Panc1 (cell line): Measurements from ENCODE around the gene HRCT1.

Experiments used
- POLR2AphosphoS5 ChIP-seq: IDR thresholded peaks from 2 replicates; pipeline ENCODE4 v1.6.1; 2012; ENCODE audit warnings: mild to moderate bottlenecking, low read depth, low read length, moderate library complexity
- SIN3A ChIP-seq: IDR thresholded peaks from 2 replicates; pipeline ENCODE4 v1.6.1; 2012; ENCODE audit warnings: low read depth, mild to moderate bottlenecking, low read length, moderate library complexity, borderline replicate concordance; ENCODE audit not compliant: insufficient read depth
- TCF7L2 ChIP-seq: IDR thresholded peaks from 2 replicates; pipeline ENCODE4 v1.6.1; 2011; ENCODE audit warnings: mild to moderate bottlenecking, low read depth, low read length, inconsistent platforms
- TF ChIP-seq, protein P1 (sequence below): fragments of 450-650 bp; IDR thresholded peaks from 2 replicates; pipeline ENCODE4 v1.5.1; 2017; ENCODE audit warnings: mild to moderate bottlenecking
- TF ChIP-seq, protein P2 (sequence below), 2 experiments: IDR thresholded peaks; 2 replicates each; pipeline ENCODE4 v1.6.1; 2011 to 2012; ENCODE audit warnings: low read depth in 2 of 2, control low read depth in 1 of 2, low read length in 1 of 2, mild to moderate bottlenecking in 1 of 2, moderate library complexity in 1 of 2; ENCODE audit not compliant: insufficient read depth in 1 of 2

- TF ChIP-seq, protein P1, sequence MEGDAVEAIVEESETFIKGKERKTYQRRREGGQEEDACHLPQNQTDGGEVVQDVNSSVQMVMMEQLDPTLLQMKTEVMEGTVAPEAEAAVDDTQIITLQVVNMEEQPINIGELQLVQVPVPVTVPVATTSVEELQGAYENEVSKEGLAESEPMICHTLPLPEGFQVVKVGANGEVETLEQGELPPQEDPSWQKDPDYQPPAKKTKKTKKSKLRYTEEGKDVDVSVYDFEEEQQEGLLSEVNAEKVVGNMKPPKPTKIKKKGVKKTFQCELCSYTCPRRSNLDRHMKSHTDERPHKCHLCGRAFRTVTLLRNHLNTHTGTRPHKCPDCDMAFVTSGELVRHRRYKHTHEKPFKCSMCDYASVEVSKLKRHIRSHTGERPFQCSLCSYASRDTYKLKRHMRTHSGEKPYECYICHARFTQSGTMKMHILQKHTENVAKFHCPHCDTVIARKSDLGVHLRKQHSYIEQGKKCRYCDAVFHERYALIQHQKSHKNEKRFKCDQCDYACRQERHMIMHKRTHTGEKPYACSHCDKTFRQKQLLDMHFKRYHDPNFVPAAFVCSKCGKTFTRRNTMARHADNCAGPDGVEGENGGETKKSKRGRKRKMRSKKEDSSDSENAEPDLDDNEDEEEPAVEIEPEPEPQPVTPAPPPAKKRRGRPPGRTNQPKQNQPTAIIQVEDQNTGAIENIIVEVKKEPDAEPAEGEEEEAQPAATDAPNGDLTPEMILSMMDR: no peak
- TF ChIP-seq TCF7L2: no peak
- no peak for TF ChIP-seq POLR2AphosphoS5
- TF ChIP-seq, protein P2, sequence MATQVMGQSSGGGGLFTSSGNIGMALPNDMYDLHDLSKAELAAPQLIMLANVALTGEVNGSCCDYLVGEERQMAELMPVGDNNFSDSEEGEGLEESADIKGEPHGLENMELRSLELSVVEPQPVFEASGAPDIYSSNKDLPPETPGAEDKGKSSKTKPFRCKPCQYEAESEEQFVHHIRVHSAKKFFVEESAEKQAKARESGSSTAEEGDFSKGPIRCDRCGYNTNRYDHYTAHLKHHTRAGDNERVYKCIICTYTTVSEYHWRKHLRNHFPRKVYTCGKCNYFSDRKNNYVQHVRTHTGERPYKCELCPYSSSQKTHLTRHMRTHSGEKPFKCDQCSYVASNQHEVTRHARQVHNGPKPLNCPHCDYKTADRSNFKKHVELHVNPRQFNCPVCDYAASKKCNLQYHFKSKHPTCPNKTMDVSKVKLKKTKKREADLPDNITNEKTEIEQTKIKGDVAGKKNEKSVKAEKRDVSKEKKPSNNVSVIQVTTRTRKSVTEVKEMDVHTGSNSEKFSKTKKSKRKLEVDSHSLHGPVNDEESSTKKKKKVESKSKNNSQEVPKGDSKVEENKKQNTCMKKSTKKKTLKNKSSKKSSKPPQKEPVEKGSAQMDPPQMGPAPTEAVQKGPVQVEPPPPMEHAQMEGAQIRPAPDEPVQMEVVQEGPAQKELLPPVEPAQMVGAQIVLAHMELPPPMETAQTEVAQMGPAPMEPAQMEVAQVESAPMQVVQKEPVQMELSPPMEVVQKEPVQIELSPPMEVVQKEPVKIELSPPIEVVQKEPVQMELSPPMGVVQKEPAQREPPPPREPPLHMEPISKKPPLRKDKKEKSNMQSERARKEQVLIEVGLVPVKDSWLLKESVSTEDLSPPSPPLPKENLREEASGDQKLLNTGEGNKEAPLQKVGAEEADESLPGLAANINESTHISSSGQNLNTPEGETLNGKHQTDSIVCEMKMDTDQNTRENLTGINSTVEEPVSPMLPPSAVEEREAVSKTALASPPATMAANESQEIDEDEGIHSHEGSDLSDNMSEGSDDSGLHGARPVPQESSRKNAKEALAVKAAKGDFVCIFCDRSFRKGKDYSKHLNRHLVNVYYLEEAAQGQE (IDR thresholded peaks at IDR 0.05; ENCODE audit: insufficient read depth in 1 of 2, low read depth in 2 of 2, low read length in 1 of 2): no peak
- TF ChIP-seq SIN3A: no peak
These were observed 50.6 kb downstream of the HRCT1 start for GRCh38 chr9:35956651-35957050.
